Measurements from ENCODE around the gene POFUT2.

DNA sequence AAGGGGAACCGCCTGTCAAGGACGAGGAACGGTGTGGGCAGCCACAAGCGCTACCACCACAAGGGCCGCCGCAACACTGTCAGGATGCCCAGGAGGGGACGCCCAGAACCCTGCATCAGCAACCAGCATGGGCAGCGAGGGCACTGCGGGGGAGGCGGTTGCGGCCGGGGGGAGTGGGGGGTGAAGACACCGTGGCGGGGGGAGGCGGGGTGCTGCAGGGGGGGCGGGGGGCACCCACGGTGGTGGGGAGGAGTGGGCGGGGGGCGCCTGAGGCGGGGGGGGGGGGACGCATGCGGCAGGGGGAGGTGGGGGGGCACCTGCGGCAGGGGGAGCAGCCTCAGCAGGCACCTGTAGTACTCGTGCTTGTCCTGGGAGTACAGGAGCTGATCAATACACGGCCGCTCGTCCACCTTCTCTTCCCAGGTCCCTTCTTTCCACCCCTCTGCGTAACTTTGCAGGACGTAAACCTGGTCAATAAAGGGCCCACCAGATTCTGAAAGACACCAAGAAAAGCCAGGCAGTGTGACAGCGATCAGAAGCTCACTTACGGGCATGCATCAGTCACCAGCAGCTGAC, 4.6 kb downstream of the POFUT2 start:
- TF ChIP-seq, protein P1, sequence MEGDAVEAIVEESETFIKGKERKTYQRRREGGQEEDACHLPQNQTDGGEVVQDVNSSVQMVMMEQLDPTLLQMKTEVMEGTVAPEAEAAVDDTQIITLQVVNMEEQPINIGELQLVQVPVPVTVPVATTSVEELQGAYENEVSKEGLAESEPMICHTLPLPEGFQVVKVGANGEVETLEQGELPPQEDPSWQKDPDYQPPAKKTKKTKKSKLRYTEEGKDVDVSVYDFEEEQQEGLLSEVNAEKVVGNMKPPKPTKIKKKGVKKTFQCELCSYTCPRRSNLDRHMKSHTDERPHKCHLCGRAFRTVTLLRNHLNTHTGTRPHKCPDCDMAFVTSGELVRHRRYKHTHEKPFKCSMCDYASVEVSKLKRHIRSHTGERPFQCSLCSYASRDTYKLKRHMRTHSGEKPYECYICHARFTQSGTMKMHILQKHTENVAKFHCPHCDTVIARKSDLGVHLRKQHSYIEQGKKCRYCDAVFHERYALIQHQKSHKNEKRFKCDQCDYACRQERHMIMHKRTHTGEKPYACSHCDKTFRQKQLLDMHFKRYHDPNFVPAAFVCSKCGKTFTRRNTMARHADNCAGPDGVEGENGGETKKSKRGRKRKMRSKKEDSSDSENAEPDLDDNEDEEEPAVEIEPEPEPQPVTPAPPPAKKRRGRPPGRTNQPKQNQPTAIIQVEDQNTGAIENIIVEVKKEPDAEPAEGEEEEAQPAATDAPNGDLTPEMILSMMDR (IDR thresholded peaks at IDR 0.05 in 4 of 5, conservative IDR thresholded peaks at IDR 0.05 in 1 of 5), result no peak
- no peak for TF ChIP-seq POLR2A (IDR thresholded peaks at IDR 0.05)

Data from gastrocnemius medialis (tissue), 4 donors.